HG03442 (cell line): Measurements from ENCODE around the gene OR51G2.
"Not testable (repeated sequence)": the region's sequence is repeated elsewhere in the genome, so short reads cannot be mapped to it uniquely, and the experiment has no call there.

Source experiments
- ATAC-seq: cut with Tn5 transposase; IDR thresholded peaks from one replicate; pipeline ENCODE4 v1.9.1; 2021; ENCODE audit warnings: mild to moderate bottlenecking, moderate library complexity; ENCODE audit not compliant: unreplicated experiment

The OR51G2 gene, protein sequence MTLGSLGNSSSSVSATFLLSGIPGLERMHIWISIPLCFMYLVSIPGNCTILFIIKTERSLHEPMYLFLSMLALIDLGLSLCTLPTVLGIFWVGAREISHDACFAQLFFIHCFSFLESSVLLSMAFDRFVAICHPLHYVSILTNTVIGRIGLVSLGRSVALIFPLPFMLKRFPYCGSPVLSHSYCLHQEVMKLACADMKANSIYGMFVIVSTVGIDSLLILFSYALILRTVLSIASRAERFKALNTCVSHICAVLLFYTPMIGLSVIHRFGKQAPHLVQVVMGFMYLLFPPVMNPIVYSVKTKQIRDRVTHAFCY

DNA sequence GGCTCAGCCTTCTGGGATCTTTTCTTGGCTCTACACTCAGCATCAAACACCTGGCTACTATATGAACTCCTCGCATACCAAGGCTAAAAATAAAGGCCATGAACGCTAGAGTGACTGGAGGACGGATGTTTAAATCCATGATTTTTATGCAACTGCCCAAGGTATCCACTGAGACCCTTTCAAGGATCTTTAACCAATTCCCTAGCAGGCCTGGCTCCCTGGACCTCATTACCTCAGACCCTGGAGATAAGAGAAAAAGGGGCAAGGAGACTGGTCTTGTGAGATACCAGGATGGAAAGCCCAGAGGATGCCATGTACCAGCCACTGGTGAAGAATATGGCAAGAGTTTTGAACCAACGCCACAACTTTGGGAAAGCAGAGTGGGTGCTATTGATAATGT is at the start of gene OR51G2:
Gene OR51G2, minus strand, starts transcription at position 101 of the 400 bp plus-strand sequence. CDS start 3,687 bp downstream, outside the sequence.
- no peak for ATAC-seq

GRCh38 chr11:4962816-4963215 is 43.7 kb upstream of the OR51G2 start:
- no peak for ATAC-seq

DNA sequence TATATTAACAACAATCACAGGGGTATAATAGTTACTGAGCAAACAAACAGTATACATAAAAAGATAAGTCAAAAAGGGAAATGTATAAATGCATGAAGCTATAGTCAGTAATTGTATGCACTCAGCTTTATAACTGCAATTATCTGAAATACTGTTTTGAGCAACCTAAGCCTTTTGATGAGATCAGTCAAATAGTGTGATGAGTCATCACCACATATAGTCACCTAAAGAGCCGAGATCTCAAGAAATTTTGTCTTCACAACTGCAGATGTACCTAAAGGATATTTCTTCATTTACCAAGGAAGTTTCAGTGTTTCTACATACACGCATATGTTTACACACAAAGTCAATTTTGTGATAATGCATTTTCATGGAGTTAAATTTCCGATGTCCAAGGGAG is 41.7 kb upstream of the OR51G2 start:
- ATAC-seq: no peak

GRCh38 chr11:4957396-4957795 is 38.2 kb upstream of the OR51G2 start:
- no peak for ATAC-seq

- ATAC-seq: not testable (repeated sequence)
These were observed 36.5 kb upstream of the OR51G2 start, which contains the start of gene OR51A2 for GRCh38 chr11:4955613-4956012. OR51A2 (minus strand) TSS chr11:4955713; CDS start chr11:4955713, 0 bp downstream.

DNA sequence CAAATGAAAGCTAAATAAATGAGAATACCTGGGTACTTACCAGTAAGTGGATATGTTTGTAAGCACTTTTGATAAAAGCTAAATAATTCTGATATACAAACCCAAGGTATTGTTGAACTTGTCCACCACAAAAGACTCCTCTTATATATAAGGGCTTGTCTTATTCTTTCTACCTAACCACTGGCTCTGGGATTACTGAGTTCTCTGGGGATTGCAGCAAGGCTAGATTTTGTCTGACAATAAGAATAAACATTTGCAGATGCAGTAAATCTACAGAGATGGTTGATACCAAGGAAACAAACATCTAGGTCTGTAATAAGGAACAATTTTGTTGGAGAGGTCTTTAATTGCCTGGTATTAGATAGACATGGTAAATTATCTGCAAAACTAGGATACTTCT is 28.4 kb upstream of the OR51G2 start, which contains the start of gene OR51A4:
Gene OR51A4, minus strand, starts transcription at position 101 of the 400 bp plus-strand sequence. CDS start 505 bp downstream, outside the sequence.
- no peak for ATAC-seq

DNA sequence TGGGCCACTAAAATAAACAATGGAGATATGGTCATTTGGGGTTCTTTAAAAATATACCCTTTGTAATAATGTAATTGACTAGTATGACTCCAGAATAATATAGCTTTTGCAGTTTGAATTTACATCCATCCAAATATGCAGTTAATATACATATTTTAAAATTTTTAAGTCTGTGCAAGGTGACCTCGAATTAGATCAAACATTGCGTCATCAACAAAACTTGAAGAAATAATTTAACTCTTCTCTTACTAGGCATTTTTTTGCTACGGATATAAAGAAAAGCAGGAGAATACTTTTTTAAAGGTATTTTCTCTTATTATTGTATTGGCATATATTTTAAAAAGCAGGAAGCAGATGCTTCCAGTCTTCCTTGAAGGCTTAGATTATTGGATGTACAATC is 17.6 kb upstream of the OR51G2 start:
- no peak for ATAC-seq

GRCh38 chr11:4932751-4933150 is 13.6 kb upstream of the OR51G2 start:
- ATAC-seq: no peak

DNA sequence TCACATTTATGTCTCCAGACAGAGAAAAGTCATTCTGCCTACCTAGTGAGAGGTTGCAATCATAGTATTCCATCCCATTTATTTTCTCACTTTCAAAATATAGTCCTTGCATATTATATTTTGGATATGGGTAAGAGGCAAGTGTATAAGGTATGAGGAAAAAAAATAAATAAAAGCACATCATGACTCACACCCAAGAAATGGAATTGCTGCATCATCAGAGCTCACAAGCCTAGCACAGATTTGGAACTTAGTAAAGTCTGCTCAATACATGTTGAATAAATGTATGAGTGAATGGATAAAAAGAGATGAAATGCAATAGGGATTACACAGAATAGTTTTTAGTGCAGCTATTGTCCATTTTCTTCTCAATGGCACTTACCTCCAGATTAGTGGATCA is 7.5 kb upstream of the OR51G2 start:
- ATAC-seq: no peak

- no peak for ATAC-seq
These were observed 5.1 kb upstream of the OR51G2 start, which contains the start of gene OR51G1 for GRCh38 chr11:4924239-4924638. OR51G1 (minus strand) TSS chr11:4924339; CDS start chr11:4924339, 0 bp downstream.

DNA sequence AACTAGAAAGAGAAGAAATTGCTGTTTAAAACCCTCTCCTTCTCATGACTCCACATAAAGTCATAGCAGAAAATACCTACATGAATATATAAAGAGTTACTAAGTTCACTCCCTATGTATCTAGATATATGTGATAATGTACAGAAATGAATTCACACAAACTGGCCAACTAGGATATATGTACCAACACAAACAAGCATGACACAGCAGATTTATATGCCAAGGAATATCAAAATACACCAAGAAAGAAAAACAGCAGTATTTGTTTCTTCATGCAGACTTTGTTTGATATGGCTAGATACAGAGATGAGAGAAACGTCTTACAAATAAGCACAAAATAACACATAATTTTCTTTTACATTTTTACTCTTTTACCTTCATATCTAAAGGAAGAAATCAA is 3.2 kb upstream of the OR51G2 start:
- no peak for ATAC-seq

GRCh38 chr11:4921796-4922195 is 2.6 kb upstream of the OR51G2 start:
- no peak for ATAC-seq

DNA sequence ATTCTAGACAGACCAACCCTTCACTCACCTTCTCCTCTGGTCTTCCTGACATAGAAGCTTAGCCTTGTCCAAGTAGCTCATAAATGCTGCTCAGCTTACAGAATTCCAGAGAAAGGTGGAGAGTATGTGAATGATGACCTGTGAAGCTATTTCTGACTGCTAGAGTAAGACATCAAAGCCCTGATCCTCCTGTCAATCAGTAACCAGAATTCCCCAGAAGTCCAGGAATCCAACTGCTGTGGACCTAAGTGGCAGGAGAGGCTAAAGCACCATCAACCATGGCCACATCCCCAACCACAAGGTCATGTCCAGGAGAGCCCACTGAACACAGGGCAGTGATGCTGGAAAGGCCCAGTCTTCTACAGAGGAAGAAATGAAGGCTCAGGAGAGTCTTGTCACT is 2.6 kb downstream of the OR51G2 start:
- ATAC-seq: no peak

- no peak for ATAC-seq
These were observed 15.7 kb downstream of the OR51G2 start, which contains the start of gene OR51A7 for GRCh38 chr11:4903484-4903883. OR51A7 (plus strand) TSS chr11:4903783; CDS start chr11:4907370, 3,587 bp downstream.

DNA sequence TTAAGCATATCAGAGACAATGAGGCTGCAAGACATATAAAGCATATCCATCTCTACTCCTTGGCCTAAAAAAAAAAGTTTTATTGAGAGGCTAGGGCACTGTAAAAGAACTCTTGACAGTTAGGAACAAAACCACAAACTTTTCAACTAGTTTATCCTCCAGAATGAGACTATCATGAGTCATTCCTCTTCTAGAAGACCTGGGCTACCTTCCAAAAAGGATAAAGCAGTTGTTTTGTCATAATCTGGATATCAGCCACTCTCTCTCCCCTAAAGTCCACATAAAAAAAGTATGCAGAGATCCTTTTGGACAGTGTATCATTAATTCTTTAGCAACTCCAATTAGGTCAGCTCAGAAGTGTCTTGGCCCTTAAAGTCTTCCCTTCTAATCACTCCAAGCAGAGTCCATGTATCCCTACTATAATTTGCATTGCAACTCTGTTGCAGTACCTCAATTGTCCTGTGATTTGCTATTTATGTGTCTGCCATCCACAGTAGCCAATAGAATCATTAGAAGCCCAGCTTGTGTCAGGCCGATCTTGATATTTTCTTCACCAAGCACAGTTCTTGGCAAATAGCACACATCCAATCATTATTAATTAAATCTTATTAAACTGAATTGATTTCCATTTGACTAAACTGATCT is 27.0 kb downstream of the OR51G2 start:
- no peak for ATAC-seq

- ATAC-seq: no peak
These were observed 28.9 kb downstream of the OR51G2 start for GRCh38 chr11:4890279-4890678.

DNA sequence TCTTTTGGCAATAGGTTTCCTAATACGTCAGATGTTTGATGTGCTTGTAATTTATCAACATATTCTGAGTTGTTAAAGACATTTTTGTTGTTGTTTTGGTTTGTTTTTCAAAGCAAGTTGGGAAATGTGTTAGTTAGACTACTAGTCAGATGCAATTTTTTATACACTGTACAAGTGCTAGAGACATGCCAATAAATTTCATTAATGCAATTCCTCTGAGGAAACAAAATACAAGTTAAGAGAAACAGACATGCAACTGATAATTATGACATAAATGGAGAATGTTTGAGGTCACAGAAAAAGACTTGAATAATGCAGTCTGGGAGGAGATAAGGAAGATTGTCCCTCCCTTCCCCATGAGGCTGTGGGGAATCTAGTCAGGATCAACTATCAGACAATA is 31.6 kb downstream of the OR51G2 start:
- ATAC-seq: no peak

DNA sequence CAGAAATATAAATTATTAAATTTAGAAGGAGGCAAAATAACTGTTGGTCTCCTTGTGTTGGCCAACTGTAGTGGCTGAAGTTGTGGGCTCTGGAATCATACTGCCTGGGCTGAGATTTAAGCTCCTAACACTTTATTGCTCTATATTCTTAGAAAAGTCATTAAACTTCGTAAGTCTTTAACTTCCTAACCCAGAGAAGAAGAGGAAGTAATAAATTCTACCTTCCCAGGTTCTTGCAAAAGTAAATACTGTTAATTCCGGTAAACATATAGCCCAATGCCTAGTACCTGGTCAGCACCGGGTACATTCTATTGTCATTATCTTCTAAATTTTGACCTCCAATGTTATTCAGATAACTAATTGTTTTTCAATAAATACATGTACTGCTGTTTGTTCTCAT is 33.0 kb downstream of the OR51G2 start:
- ATAC-seq: no peak

GRCh38 chr11:4884361-4884760 is 34.8 kb downstream of the OR51G2 start:
- no peak for ATAC-seq

DNA sequence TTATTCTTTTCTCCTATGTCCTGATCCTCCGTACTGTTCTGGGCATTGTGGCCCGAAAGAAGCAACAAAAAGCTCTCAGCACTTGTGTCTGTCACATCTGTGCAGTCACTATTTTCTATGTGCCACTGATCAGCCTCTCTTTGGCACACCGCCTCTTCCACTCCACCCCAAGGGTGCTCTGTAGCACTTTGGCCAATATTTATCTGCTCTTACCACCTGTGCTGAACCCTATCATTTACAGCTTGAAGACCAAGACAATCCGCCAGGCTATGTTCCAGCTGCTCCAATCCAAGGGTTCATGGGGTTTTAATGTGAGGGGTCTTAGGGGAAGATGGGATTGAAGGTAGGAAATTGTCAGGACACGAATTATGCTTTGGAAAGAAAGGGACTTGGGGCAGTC is 36.6 kb downstream of the OR51G2 start:
- ATAC-seq: no peak

GRCh38 chr11:4881860-4882500 is 37.2 kb downstream of the OR51G2 start, which contains the start of gene OR51T1:
OR51T1 (plus strand) TSS chr11:4881900; CDS start chr11:4881900, 0 bp downstream.
- ATAC-seq: no peak
